HepG2 (cell line): ENCODE results near the gene PDXDC1. TPM values are rescaled to one million over a fixed set of nuclear protein-coding genes. Genes with fewer than 3 reads are reported as not detected.

Experiments used
- MAFG ChIP-seq: sonication (generic); formaldehyde crosslinking; IDR thresholded peaks from 2 replicates; pipeline ENCODE4 v1.5.1; 2020; ENCODE audit warnings: mild to moderate bottlenecking, missing genetic modification reagents
- MIER2 ChIP-seq: IDR thresholded peaks from 2 replicates; pipeline ENCODE4 v1.6.1; 2016; ENCODE audit warnings: missing biosample characterization, missing genetic modification reagents
- MXI1 ChIP-seq: IDR thresholded peaks from 3 replicates; pipeline ENCODE4 v1.6.1; 2012; ENCODE audit warnings: low read depth, low read length, inconsistent platforms, borderline replicate concordance
- SAP130 ChIP-seq: IDR thresholded peaks from 2 replicates; pipeline ENCODE4 v1.6.1; 2016; ENCODE audit warnings: low read depth
- TBX2 ChIP-seq: sonication (generic); formaldehyde crosslinking; IDR thresholded peaks from 2 replicates; pipeline ENCODE4 v1.5.0; 2020; ENCODE audit warnings: missing genetic modification reagents, mild to moderate bottlenecking, borderline replicate concordance
- THAP7 ChIP-seq: sonication (generic); formaldehyde crosslinking; IDR thresholded peaks from 2 replicates; pipeline ENCODE4 v1.8.1; 2023; ENCODE audit warnings: mild to moderate bottlenecking, missing genetic modification reagents
- ZBED4 ChIP-seq: sonication (generic); formaldehyde crosslinking; IDR thresholded peaks from 2 replicates; pipeline ENCODE4 v1.4.0; 2020; ENCODE audit warnings: missing genetic modification reagents, borderline replicate concordance
- ZNF44 ChIP-seq: sonication (generic); formaldehyde crosslinking; IDR thresholded peaks from 2 replicates; pipeline ENCODE4 v1.5.1; 2020; ENCODE audit warnings: mild to moderate bottlenecking, missing genetic modification reagents
- ZNF609 ChIP-seq: sonication (generic); formaldehyde crosslinking; IDR thresholded peaks from 2 replicates; pipeline ENCODE4 v1.4.0; 2020; ENCODE audit warnings: mild to moderate bottlenecking, missing genetic modification reagents, borderline replicate concordance
- ZNF878 ChIP-seq: sonication (generic); formaldehyde crosslinking; IDR thresholded peaks from 2 replicates; pipeline ENCODE4 v1.8.1; 2023; ENCODE audit warnings: mild to moderate bottlenecking, missing genetic modification reagents, moderate library complexity
- polyA plus RNA-seq, 8 experiments: library from polyadenylated mRNA; depleted of rRNA in 3 of 8; stranded (reverse) in 7 of 8; unstranded in 1 of 8; fragments of >200 nt; fragmentation: Illumina TruSeq in 4 of 8; extraction: Trizol in 4 of 8; gene quantifications; 2 replicates each; pipeline versions ENCODE4 v1.2.1 to v1.2.3, GENCODE V29; 2011 to 2016; ENCODE audit warnings: low read depth in 4 of 8, missing spikeins in 1 of 8, mixed read lengths in 1 of 8; ENCODE audit not compliant: insufficient read depth in 1 of 8
- total RNA-seq, 5 experiments: library from RNA; depleted of rRNA; stranded (reverse); fragments of >200 nt; fragmentation: Illumina TruSeq; extraction: Trizol; gene quantifications; 2 replicates each; pipeline ENCODE4 v1.2.3, GENCODE V29; 2016; ENCODE audit warnings: low read depth in 1 of 5
- TF ChIP-seq, protein P1 (sequence below), 2 experiments: sonication (generic) in 1 of 2; formaldehyde crosslinking in 1 of 2; IDR thresholded peaks; 2 replicates each; pipeline versions ENCODE4 v1.6.1 to v1.9.0; 2014 to 2022; ENCODE audit warnings: antibody characterized with exemption in 1 of 2, borderline replicate concordance in 1 of 2, inconsistent platforms in 1 of 2, low read depth in 1 of 2, missing genetic modification reagents in 1 of 2

The PDXDC1 gene
- total and polyA plus RNA-seq, 2 of the 13 experiments (the other 11 are each of a cell fraction or from before 2014, with no cell fraction given) = 133 to 169 TPM

- TF ChIP-seq SAP130 (CRISPR knock-in tag) = no peak
- no peak for TF ChIP-seq ZNF44
- no peak for TF ChIP-seq MIER2
- TF ChIP-seq TBX2 (CRISPR knock-in tag) = peak; percentile 52
- no peak for TF ChIP-seq MAFG (CRISPR knock-in tag)
- TF ChIP-seq ZNF609 (CRISPR knock-in tag) = 0 out of 2 replicates have a peak, but pooled peaks have one; percentile 16
- TF ChIP-seq, protein P1, sequence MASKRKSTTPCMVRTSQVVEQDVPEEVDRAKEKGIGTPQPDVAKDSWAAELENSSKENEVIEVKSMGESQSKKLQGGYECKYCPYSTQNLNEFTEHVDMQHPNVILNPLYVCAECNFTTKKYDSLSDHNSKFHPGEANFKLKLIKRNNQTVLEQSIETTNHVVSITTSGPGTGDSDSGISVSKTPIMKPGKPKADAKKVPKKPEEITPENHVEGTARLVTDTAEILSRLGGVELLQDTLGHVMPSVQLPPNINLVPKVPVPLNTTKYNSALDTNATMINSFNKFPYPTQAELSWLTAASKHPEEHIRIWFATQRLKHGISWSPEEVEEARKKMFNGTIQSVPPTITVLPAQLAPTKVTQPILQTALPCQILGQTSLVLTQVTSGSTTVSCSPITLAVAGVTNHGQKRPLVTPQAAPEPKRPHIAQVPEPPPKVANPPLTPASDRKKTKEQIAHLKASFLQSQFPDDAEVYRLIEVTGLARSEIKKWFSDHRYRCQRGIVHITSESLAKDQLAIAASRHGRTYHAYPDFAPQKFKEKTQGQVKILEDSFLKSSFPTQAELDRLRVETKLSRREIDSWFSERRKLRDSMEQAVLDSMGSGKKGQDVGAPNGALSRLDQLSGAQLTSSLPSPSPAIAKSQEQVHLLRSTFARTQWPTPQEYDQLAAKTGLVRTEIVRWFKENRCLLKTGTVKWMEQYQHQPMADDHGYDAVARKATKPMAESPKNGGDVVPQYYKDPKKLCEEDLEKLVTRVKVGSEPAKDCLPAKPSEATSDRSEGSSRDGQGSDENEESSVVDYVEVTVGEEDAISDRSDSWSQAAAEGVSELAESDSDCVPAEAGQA (IDR thresholded peaks at IDR 0.05; ENCODE audit: low read depth) = no peak
- TF ChIP-seq, protein P1 (CRISPR knock-in tag; IDR thresholded peaks at IDR 0.05; ENCODE audit: borderline replicate concordance) = no peak
- TF ChIP-seq MXI1 = no peak; the same call in 2 of the 3 replicates
- TF ChIP-seq THAP7 (CRISPR knock-in tag) = no peak; the same call in 1 of the 2 replicates
- TF ChIP-seq ZNF878 (CRISPR knock-in tag) = no peak
- TF ChIP-seq ZBED4 (CRISPR knock-in tag) = peak; percentile 40; the same call in 1 of the 2 replicates
Measured at GRCh38 chr16:15055141-15056053, 80.6 kb downstream of the PDXDC1 start (continued).
